OCI-LY7 (cell line): ENCODE data around the gene ETS2. TPM values are rescaled to one million over a fixed set of nuclear protein-coding genes. Genes with fewer than 3 reads are reported as not detected.

Source experiments
- BruUV-seq: library from RNA; stranded (reverse); fragments of 400-500 nt; replicated peaks from 2 replicates; lab custom pipeline; 2021; lab: Mats Ljungman, UMichigan
- CTCF ChIA-PET: fragments of 300-600 bp; sonication (Branson Sonifier 250); formaldehyde crosslinking; loops from one replicate; lab custom pipeline; 2022; ENCODE audit warnings: antibody characterized with exemption; ENCODE audit not compliant: unreplicated experiment; lab: Charles Lee
- POLR2A ChIA-PET: fragments of 300-600 bp; sonication (Branson Sonifier 250); formaldehyde crosslinking; loops from one replicate; lab custom pipeline; 2022; ENCODE audit warnings: antibody characterized with exemption; lab: Charles Lee
- DNase-seq: peaks from one replicate; pipeline ENCODE4 v3.0.0-alpha.2; 2015; ENCODE audit warnings: low spot score
- H2AFZ ChIP-seq: fragments of 200-600 bp; sonication (generic), shearing (Covaris generic); 2 replicates; pipeline ENCODE4 v1.6.1; 2014; ENCODE audit warnings: mild to moderate bottlenecking, antibody characterized with exemption, low read length, moderate library complexity
- H3K27ac ChIP-seq: fragments of 200-600 bp; sonication (generic); 2 replicates; pipeline ENCODE4 v1.5.1; 2014; ENCODE audit warnings: mixed run types, low read depth, mild to moderate bottlenecking, moderate library complexity, low read length, inconsistent platforms; ENCODE audit not compliant: poor library complexity, severe bottlenecking
- H3K36me3 ChIP-seq: fragments of 200-600 bp; sonication (generic); 2 replicates; pipeline ENCODE4 v1.6.1; 2014; ENCODE audit warnings: mild to moderate bottlenecking, antibody characterized with exemption, low read length, moderate library complexity, mixed read lengths; ENCODE audit not compliant: insufficient read depth
- H3K4me1 ChIP-seq: fragments of 200-600 bp; sonication (generic); 2 replicates; pipeline ENCODE4 v1.5.1; 2014; ENCODE audit warnings: mild to moderate bottlenecking, low read length; ENCODE audit not compliant: insufficient read depth, poor library complexity, severe bottlenecking
- H3K4me2 ChIP-seq: fragments of 200-600 bp; sonication (generic); 2 replicates; pipeline ENCODE4 v1.6.1; 2014; ENCODE audit warnings: mild to moderate bottlenecking, low read length
- H3K4me3 ChIP-seq: fragments of 200-600 bp; sonication (generic); 2 replicates; pipeline ENCODE4 v1.5.1; 2014; ENCODE audit warnings: mild to moderate bottlenecking, low read depth, low read length; ENCODE audit not compliant: poor library complexity, severe bottlenecking
- H3K79me2 ChIP-seq: fragments of 200-600 bp; sonication (generic); 2 replicates; pipeline ENCODE4 v1.6.1; 2016; ENCODE audit warnings: low read depth, mild to moderate bottlenecking, low read length, moderate library complexity, mixed read lengths; ENCODE audit not compliant: insufficient read depth
- H3K9me2 ChIP-seq: fragments of 200-600 bp; sonication (generic); 2 replicates; pipeline ENCODE4 v1.6.1; 2016; ENCODE audit warnings: mild to moderate bottlenecking, low read length, mixed read lengths; ENCODE audit not compliant: insufficient read depth
- H3K9me3 ChIP-seq: fragments of 200-600 bp; sonication (generic); 2 replicates; pipeline ENCODE4 v1.6.1; 2014; ENCODE audit warnings: mild to moderate bottlenecking, mixed run types, low read length, mixed read lengths
- H4K20me1 ChIP-seq: fragments of 200-600 bp; sonication (generic); 2 replicates; pipeline ENCODE4 v1.6.1; 2014; ENCODE audit warnings: mild to moderate bottlenecking, antibody characterized with exemption, low read length, moderate library complexity, mixed read lengths; ENCODE audit not compliant: insufficient read depth
- EZH2phosphoT487 ChIP-seq: fragments of 200-600 bp; sonication (generic); IDR thresholded peaks from 2 replicates; pipeline ENCODE4 v1.6.1; 2018; ENCODE audit warnings: low read depth, borderline replicate concordance, mild to moderate bottlenecking, mixed run types, antibody characterized with exemption, low read length, moderate library complexity, mixed read lengths
- intact Hi-C: fragments of 100-400 bp; cut with micrococcal nuclease; formaldehyde crosslinking; loops from one replicate; pipeline ENCODE4 v1.10.0; 2022; ENCODE audit not compliant: unreplicated experiment
- total RNA-seq, 2 experiments: library from RNA; depleted of rRNA in 1 of 2; stranded (reverse); fragments of >200 nt in 1 of 2; shearing (Covaris generic) in 1 of 2; gene quantifications; 2 replicates each; pipeline ENCODE4 v1.2.3, GENCODE V29; 2014 to 2022
- TF ChIP-seq, protein P1 (sequence below): fragments of 200-600 bp; sonication (generic); conservative IDR thresholded peaks from 2 replicates; pipeline ENCODE4 v1.5.1; 2014; ENCODE audit warnings: mild to moderate bottlenecking, antibody characterized with exemption, low read length, moderate library complexity, mixed read lengths

ETS2 gene
- total RNA-seq, 2 experiments from 2014 or later = 9.8 to 24.1 TPM

- intact Hi-C loops = no loop called here
- no peak overlapping the region for H3K27ac ChIP-seq
- no peak for DNase-seq
- no peaks in the 10 kb centered on the region for H4K20me1 ChIP-seq
- ChIA-PET CTCF (no interaction called here), POLR2A (no interaction called here)
- no TSS peak for BruUV-seq
- H3K79me2 ChIP-seq = no peaks in the 10 kb centered on the region
- no peak overlapping the region for H3K4me2 ChIP-seq
- no peaks in the 10 kb centered on the region for H3K36me3 ChIP-seq
- H2AFZ ChIP-seq = no peak overlapping the region
- no peaks in the 10 kb centered on the region for H3K9me2 ChIP-seq
- no peak overlapping the region for H3K4me3 ChIP-seq
- peaks cover 48% of the 10 kb centered on the region for H3K4me1 ChIP-seq
- TF ChIP-seq EZH2phosphoT487 = no peak
- TF ChIP-seq, protein P1, sequence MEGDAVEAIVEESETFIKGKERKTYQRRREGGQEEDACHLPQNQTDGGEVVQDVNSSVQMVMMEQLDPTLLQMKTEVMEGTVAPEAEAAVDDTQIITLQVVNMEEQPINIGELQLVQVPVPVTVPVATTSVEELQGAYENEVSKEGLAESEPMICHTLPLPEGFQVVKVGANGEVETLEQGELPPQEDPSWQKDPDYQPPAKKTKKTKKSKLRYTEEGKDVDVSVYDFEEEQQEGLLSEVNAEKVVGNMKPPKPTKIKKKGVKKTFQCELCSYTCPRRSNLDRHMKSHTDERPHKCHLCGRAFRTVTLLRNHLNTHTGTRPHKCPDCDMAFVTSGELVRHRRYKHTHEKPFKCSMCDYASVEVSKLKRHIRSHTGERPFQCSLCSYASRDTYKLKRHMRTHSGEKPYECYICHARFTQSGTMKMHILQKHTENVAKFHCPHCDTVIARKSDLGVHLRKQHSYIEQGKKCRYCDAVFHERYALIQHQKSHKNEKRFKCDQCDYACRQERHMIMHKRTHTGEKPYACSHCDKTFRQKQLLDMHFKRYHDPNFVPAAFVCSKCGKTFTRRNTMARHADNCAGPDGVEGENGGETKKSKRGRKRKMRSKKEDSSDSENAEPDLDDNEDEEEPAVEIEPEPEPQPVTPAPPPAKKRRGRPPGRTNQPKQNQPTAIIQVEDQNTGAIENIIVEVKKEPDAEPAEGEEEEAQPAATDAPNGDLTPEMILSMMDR = no peak
- H3K9me3 ChIP-seq = no peaks in the 10 kb centered on the region
Observed at GRCh38 chr21:38858026-38858811, 52.5 kb downstream of the ETS2 start.

DNA sequence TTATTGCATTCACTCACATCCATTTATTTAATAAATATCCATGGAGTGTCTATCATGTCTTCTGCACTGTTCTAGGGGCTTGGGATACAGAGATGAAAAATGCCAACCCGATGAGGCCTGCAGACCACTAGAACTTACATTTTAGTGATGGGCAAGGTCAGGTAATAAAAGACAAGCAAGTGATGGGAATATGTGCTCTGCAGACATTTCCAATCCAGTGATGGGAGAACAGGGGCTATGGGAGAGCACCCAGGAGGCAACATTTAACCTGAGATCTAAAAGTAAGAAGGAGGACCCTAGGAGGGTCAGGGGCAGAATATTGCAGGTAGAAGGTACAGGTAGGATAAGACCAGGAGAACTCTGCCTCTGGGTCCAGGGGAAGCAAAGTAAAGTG, 53.1 kb downstream of the ETS2 start:
- no TSS peak for BruUV-seq
- H2AFZ ChIP-seq = no peak overlapping the region
- no peak overlapping the region for H3K27ac ChIP-seq
- ChIA-PET CTCF (no interaction called here), POLR2A (no interaction called here)
- TF ChIP-seq, protein P1 = no peak
- no peak for TF ChIP-seq EZH2phosphoT487
- H3K9me2 ChIP-seq = no peaks in the 10 kb centered on the region
- DNase-seq = no peak
- intact Hi-C loops = no loop called here
- H4K20me1 ChIP-seq = no peaks in the 10 kb centered on the region
- H3K9me3 ChIP-seq = no peaks in the 10 kb centered on the region
- no peaks in the 10 kb centered on the region for H3K36me3 ChIP-seq
- no peaks in the 10 kb centered on the region for H3K79me2 ChIP-seq
- H3K4me2 ChIP-seq = no peak overlapping the region
- no peak overlapping the region for H3K4me3 ChIP-seq
- H3K4me1 ChIP-seq = peaks cover 48% of the 10 kb centered on the region

GRCh38 chr21:38859852-38860251, 54.1 kb downstream of the ETS2 start:
- H3K9me2 ChIP-seq = no peaks in the 10 kb centered on the region
- intact Hi-C loops = loop anchor here (5.0 kb wide), 2 partner anchors 53 to 157 kb away; partner anchors contain the start of gene ETS2
- no TSS peak for BruUV-seq
- no peak overlapping the region for H3K4me3 ChIP-seq
- no peaks in the 10 kb centered on the region for H4K20me1 ChIP-seq
- H3K27ac ChIP-seq = no peak overlapping the region
- no peaks in the 10 kb centered on the region for H3K9me3 ChIP-seq
- CTCF ChIA-PET = no interaction called here
- no peak for DNase-seq
- no peaks in the 10 kb centered on the region for H3K36me3 ChIP-seq
- H3K4me2 ChIP-seq = no peak overlapping the region
- TF ChIP-seq, protein P1 = no peak
- no peak for TF ChIP-seq EZH2phosphoT487
- no peak overlapping the region for H2AFZ ChIP-seq
- H3K4me1 ChIP-seq = peaks cover 44% of the 10 kb centered on the region
- no peaks in the 10 kb centered on the region for H3K79me2 ChIP-seq
- POLR2A ChIA-PET = interaction anchor here (0.7 to 1.4 kb wide), 4 partner anchors 10 to 53 kb away, joined by 4 to 6 read pairs (median 4); no protein-coding TSS in a partner anchor
